ENCODE data around the gene PDCD6IP.

The PDCD6IP gene

DNA sequence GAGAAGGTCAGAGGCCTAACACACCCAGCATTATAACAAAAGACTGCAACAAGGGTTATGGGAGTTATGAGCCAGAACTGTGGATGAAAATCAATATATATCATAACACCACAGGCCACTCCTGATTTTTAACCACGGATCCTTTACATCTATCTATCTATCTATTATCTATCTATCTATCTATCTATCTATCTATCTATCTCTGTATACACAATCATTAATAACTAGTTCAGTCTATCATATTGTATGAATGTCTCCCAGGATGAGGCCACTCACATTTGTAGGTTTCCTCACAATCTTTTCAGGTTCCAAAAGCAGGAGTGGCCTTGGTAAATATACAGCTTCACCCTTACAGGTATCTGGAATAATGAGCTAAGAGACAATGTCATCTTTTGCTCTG lies 94.2 kb downstream of the PDCD6IP start:
- DNase-seq (ENCODE audit: low read depth): no peak

DNA sequence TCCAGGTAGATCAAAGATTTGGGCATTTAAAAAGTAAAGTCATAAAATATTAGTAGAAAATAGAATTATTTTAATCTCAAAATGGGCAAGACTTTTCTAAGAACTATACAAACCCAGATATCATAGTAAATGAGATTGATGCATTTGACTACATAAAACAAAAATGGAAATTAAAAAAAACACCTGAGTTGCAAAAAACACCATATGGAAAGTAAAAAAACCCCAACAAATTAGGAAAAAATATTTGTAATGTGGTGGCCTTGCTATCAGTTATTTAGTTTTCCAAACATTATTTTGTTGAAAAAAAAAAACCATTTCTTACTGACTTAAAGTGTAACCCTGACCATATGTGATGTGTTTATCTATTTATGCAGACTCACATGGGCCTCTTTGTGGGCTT lies 97.2 kb downstream of the PDCD6IP start:
- no peak for DNase-seq (ENCODE audit: low read depth)

DNA sequence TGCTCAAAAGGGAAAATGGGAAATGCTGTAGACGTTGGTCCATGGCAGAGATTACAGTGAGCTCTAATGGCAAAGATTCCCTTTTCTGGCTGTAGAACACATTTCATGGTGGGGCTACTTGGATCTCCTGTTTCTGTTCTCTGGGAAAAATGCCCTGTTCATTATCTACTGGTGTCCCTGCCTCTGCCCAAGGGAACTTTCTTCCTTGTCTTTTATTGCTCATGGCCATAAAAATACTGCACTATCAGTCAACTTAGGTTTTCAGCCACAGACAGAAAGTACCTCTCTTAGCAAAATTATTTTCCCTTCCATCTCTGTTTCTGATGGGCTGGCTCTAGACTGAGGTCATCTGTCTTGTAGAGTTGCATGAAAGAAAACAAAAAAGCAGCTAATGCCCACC lies 98.9 kb downstream of the PDCD6IP start:
- no peak for DNase-seq (ENCODE audit: low read depth)

DNA sequence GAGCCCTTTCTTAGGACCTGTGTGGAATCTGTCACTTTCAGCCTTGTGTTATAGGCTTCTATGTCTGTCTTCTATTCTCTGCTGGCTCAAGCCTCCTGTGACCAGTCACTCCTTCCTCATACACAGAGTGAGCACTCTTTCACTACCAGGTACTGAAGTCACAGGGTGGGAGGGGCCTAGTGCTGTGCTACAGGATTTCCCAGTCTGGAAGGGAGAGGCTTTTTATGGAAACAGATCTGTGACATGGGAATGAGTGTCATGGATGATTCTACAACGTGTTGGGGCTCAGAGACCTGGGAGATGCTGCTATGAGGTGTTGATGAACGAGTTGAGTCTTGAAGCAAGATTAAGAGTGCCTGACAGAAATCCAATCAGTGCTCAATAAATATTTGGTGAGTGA lies 100.5 kb downstream of the PDCD6IP start:
- DNase-seq (ENCODE audit: low read depth): no peak

DNA sequence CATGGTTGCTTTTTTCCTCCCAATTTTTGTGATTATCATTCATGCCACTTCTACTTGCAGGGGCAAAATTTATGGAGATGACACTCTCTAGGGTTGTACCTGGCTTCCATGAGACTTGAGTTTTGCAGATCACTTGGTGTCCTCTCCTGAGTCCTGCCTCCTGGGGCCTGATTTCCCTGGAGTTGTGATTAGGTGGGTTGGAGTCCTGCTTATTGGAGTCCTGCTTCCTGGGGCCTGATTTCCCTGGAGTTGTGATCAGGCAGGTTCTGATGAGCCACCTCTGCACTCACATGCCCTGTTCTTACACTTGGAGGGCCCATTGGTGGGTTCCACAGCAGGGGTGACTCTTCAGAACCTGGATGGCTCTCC lies 102.0 kb downstream of the PDCD6IP start:
- no peak for DNase-seq (ENCODE audit: low read depth)

DNA sequence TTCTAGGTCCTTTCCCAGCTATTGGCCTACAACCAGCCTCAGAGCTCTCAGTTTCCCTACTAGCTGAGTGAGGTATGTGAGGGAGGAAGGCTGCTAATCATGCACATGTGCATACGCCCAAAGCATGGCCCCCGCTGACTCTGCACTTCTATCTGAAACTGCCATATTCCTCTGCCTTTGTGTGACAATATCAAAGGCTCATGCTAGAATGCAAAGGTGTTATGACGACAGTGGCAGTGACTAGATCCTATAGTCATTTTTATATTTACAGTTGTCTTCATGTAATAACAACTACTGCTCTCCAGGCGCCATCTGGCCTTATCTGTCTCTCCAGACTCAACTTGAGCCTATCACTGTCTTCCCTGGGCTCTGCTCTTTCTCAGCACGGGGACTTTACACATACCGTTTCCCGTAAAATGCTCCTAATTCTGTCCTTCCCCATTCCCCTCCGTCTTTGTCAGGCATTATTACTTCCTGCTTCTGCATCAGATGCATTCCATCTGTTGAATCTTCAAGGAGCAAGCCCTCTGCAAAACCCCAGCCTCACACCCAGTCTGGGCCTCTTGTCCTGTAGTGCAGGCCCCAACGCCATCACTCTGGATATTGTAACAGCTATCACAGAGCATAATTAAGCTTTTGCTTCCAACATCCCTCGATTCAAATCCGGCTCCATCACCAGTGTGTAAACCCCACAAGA lies 102.5 kb downstream of the PDCD6IP start:
- DNase-seq (ENCODE audit: low read depth): peak; percentile 43

DNA sequence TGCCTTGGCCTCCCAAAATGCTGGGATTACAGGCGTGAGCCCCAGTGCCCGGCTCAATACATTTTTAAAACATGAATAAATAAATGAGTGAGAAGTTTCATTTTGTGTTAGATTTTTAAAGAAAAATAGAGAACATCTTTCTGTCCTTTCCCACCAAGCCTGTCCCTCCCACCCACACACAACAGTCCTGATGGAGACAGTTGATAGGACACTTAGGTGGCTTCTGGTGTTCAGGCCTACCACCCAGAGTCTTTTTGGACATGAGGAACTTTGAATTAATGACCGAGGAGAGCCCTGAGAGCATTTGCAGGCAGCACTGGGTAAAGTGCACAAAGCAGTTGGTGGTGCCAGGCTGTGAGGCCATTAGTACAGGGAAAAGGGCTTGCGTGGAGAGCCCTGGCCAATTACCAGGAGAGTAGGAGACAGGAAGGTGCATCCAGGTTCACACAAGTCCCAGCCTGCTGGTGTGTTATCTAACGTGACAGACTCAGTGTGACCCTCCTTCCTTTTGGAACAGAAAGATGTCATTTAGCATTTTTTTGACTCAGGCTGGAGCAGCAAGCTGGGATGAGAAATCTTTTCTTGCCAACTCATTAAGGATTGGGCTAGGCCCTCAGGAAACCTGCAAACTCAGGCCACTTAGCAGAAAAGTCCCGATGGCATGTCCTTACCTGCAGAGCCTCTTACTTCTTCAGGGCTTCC lies 103.6 kb downstream of the PDCD6IP start:
- DNase-seq (ENCODE audit: low read depth): no peak

DNA sequence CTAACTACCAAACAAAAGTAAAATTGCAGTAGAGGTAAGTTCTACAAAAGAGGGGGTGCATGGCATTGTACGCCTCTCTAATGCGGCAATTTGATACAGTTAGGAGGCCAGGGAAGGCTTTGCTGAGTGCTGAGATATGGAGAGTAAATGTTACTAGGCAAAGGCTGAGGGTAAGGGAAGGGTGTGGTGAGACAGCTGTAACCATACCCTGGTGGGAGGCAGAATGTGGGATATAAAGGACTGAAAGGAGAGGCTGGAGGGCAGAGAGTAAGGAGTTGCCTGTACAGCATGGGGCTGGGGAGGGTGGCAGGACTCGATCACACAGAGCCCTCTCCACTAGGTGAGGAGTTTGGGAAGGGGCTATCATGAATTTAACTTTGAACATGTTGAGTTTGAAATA lies 106.3 kb downstream of the PDCD6IP start:
- DNase-seq (ENCODE audit: low read depth): no peak

DNA sequence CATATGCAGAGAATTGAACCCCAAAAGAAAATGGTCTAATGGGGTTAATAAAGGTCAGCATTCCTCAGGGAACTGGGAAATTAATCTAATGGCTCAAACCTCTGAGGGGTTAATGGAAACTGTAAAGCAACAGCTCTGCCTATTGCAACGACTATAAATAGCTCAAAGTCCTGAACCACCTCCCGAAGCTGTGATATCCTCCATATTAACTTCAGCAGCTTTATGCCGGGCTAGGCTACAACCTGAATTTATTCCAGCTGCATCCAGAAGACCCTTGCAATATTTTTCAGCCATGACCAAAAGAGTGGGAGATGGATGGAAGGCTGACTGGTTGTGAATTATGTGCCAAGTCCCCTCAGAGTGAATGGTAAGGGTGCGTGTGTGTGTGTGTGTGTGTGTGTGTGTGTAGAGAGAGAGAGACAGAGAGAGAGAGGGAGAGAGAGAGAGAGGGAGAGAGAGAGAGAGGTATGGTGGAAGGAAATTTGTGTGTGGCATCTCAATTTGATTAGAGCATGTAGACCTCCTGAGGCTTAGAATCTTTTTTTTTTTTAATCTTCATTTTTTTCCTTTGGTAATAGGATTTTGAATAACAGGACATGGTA lies 109.9 kb downstream of the PDCD6IP start:
- no peak for DNase-seq (ENCODE audit: low read depth)

DNA sequence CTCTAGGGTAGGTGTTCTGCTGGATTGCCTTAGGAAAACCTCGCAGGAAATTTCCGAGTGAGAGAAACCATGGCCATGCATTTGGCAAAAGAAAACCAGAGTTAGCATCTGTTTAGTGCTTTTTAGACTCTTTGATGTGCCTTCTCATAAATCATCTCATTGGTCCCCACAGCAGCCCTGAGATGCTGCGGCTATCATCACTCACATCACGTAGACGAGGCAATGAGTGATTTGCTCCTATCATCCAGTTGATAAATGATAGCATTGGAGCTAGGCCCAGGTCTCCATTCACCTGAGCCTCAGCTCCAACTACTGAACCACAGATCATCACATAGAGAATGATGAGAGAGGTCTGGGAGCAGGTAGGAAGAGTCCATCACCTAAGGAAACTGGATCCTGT lies 111.1 kb downstream of the PDCD6IP start:
- no peak for DNase-seq (ENCODE audit: low read depth)

DNA sequence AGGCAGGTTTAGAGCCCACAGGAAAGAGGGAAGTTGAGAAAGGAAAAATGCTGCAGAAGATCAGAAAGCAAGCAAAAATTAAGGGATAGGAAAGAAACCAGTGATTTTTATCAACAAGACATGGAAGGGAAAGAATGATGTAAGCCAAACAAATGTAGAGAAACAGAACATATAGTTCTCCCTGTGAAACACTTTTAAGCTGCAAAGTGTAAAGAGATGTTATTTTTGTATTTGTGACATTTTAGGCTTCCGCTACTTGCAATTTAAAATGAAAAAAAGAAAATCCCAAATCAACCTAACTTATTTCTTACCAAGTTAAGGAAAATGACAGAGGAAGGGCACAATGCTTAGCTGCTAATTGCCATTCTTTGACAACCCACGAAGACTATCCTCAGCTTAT lies 111.6 kb downstream of the PDCD6IP start:
- no peak for DNase-seq (ENCODE audit: low read depth)

DNA sequence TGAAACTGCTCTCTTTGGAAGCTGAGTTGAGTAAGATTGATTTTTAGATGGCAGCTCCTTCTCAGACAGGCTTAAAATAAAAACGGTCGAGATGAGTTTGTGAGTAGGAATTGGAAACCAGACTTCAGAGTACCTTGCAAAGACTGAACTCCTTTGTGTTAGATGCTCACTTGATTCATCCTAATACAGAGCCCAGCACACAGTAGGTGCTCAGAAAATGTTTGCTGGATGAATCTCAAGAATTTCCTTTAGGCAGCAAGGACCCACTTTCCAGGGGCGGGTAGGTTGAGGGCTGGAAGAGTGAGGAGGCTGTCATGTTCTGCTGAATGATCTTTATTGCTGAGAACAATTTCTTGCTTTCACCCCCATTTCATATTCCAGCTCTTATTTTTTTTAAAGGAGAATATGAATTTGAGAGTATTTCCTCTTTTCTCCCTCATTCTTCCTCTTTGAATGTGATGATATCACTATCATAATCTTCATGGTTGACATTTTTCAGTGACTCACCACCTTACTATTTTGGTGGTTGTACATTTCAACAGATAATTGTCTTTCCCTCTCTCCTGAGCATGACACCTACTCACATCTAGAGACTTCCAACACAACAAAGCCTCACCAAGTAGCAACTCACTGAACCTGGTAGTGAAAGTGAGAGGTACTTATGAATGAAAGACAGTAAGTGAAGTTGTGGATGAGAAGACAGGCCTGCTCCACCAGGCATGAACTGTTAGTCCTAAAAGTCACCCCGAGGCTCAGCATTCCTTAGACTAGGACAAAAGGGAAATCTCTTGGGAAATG lies 113.3 kb downstream of the PDCD6IP start:
- peak; percentile 76 for DNase-seq (ENCODE audit: low read depth)

DNA sequence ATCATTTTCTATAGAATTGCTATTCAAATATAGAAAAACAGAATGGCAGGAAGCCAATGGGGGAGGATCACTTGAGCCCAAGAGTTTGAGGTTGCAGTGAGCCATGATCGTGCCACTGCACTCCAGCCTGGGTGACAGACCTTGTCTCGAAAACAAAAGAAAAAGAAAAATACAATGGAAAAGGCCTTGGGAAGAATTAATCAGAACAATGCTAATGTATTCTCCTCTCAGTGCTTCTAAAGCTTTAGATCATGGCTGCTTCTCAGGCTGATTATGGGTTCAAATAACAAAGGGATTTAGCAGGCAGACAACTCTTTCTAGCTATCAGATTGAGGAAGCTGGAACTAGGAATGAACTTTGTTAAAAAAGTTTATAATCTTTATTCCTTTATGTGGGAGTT lies 115.8 kb downstream of the PDCD6IP start:
- DNase-seq (ENCODE audit: low read depth): no peak

DNA sequence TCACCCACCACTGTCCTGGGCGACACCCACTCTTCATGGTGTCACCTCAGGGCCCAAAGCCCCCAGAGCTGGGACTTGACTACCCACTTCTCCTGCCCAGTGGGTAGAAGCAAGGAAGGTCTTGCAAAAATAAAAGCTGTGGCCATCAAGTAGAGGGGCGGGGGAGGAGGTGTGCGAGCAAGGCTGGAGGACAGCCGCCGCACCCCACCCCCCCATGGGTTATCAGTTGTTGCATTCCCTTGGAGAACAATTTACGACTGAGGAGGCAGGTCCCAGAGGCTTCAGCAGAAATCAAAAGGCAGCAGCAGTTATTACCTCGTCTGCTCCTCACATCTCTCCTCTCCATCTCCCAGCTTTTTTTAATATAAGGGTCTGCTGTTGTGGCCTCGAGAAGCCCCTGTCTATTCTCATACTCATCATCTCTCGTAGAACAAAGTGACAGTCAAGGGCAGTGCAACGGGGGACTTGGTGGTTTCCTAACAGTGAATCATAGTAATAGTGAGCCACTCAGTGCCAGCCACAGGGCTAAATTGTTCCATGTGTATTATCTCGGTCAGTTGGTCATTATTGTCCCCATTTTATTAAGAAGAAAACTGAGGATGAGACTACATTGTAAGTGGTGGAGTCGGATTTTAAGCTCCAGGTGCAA lies 116.4 kb downstream of the PDCD6IP start:
- DNase-seq (ENCODE audit: low read depth): no peak

DNA sequence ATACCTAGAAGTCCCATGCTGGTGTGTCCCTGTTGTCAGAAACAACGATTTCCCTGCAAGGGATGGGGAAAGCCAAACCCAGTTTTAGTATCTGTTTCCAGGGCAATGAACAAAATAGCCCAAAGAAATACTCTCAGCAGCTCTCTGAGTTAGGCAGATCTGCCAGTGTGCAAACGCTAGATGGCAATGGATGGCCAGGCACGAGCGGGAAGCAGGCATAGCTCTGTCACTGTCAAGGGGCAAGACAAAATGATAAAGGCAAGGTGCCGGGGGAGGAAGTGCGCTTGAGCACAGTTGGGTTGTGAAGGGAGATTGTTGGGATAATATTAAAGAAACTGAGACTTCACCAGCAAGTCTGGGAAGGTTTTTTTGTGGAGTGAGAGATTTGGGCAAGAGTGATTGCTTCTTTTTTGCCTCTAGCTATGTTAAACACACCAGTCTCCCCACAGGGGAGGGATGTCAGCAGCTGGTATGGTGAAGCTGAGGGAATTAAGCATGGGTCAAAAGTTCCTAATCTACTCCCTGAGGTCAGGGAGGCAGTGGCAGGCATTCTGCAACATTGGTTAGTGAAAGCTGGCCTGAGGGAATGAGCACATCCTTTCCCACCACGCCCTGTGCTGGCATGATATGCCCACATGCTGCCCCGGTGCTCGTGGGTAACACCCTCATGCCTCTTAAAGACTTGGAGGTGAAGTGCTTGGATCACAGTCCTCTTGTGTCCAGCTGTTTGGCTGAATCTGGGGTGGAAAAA lies 117.5 kb downstream of the PDCD6IP start:
- peak; percentile 27 for DNase-seq (ENCODE audit: low read depth)

DNA sequence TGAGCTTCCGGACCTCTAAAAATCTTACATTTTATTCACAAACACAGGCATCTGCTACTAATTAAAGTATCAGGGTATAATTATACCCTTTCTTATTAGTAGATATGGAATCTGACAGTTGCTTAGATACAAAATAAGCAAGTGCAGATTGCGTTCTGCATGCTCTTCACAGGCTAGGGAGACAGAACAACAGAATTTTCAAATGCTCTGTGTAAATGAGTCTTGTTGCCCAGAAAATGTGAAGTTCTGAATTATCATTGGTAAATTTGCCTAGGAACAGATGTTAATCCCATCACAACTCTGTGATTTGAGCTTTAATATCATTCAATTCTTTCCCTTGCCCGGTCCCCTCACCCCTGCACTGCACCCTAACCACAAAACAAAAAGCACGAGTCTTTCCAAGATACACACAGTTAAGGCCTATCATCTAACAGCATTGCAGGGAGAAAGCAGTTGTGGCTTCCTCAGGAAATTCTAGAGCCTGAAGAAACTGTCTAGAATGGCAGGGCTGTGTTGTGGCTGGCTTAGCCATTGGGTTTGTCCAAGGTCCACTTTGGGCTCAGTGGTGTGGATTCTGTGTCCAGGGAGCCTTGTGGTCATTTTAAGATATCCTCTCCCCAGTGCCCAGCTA lies 119.8 kb downstream of the PDCD6IP start:
- no peak for DNase-seq (ENCODE audit: low read depth)
